HG03575 (cell line): ENCODE measurements around the gene CTNNA3.

Experiments used
- ATAC-seq: cut with Tn5 transposase; IDR thresholded peaks from one replicate; pipeline ENCODE4 v1.9.1; 2021; ENCODE audit not compliant: unreplicated experiment, insufficient number of reproducible peaks, low FRiP score; ENCODE audit errors: extremely low read depth

The CTNNA3 gene

DNA sequence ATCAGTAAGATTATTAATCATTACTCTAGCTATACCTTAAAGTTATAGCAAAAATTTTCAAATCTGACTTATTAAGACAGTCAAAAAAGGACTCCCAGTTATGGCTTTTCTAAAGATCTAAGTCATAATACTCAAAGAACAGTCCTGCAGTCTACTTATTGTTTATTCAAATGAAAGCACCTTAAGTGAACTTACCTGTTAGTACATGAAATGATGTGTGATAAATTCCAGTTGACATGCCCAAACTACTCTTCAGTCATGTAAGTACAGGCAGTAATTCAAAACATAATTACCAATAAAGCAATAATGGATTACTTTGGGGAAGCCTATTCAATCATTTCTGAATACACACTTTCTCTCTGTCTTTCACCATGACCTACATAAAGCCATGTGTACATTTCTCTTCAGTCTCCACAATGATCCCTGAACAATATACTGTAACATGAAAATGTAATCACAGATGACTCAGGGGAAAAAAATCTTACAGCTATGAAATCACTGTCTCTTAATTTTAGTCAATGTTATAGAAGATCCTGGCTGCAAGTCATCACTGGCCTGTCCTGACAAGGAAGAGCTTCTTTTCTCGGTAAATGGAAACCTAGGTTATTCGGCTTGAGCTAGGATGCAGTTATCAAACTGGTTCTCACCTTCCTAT lies 1190.9 kb downstream of the CTNNA3 start:
- no peak for ATAC-seq

DNA sequence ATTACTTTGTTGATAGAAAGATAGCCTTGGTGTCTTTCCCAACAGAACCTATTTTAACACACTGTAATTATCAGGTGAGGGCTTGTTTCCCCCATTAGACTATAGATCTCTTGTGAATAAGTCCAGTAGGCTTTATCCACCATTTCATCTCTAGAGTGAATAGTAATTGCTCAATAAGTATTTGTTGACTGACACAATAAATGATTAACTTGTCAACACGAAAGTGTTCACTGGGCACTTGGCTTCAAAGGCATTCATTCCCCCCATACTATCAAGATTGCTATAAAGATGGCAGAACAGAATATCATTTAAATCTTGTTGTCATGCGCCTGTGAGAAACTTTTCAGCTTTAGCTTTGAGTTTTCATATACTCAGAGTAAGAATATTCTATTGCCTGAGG lies 1194.6 kb downstream of the CTNNA3 start:
- no peak for ATAC-seq

DNA sequence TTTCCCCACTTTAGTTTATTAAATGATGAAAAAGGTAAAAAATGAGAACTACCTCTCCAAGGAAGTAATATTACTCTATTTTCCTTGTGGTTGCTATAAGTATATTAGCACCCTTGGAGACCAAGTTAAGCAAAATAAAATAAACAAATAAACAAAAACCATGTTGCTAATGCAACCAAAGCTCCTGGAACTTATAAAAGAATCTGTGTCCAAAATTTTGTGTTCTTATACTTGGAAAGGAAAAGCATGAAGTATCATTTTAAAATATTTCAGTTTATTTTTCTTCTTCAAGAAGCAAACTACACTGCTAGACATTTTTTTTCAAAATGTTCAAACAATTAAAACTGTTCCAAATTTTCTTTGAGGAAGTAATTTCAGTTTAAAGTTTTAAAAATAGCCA lies 1212.0 kb downstream of the CTNNA3 start:
- no peak for ATAC-seq

DNA sequence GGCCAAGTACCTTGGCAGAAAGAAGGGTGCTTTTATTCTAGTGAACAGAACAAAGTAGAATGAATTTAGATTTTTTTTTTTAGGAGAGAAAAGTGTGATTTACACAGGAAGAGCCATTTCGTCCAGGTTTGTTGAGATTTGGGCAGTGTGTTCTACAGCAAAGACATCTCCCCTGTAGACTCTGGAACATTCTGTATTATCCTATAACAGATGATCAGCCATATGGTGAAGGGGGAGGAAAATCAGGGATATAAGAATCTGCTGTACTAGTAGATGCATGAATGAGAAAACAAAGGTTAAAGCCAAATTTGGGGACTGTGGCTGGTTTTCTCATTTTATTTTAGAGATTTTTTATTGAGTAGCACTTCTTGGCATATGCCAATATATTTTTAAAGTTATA lies 1223.8 kb downstream of the CTNNA3 start:
- no peak for ATAC-seq

DNA sequence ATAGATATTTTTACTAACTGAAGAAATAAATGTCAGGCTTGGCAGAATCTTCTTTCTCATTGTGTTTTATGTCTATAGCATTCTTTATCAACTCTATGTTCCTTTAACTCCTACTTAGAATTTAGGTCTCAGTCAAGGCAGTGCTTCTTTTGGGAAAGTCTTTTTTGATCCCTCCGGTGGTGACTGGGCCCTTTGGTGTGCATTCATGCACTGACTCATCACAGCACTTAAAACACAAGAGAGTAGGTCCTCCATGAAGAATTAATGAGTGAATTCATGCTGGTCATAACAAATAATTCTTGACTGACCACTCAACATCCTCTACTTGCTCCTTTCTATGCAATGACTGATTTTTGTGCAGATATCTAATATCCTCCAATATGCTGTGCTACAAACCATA lies 1229.0 kb downstream of the CTNNA3 start:
- ATAC-seq = no peak

DNA sequence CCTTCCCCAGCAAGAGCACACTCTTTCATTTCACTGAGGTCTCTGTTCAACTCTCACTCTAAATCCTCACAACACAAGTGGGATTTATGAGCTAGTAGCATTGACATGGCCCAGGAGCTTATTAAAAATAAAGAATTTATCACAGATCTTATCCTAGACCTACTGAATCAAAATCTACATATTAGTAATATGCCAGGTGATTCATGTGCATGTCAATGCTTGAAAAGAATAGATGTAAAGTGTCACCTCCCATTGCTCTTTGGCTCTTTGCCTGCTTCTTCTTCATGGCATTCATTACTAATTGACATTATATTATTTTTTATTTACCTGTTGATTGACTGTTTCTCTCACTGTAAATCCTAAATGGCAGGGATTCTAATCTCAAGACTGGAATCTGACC lies 1229.4 kb downstream of the CTNNA3 start:
- ATAC-seq = no peak

DNA sequence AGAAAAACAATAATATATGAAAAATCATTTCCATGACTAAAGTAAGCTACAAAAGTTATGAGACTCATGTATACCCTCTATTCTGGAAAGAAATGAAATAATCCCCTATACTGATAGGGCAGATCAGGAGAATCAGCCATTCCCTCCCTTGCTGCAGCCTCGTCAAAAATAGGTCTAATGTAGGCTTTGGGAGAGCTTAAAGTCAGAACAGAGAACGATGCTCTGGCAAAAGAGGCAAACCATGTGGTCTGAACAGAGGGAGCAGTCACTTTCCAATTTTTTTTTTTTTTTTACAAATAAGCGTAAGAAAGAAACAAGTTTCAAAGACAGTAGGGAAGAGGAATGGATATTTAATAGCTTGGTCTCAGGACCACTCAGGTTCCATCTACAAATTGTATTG lies 1232.4 kb downstream of the CTNNA3 start:
- ATAC-seq = no peak

DNA sequence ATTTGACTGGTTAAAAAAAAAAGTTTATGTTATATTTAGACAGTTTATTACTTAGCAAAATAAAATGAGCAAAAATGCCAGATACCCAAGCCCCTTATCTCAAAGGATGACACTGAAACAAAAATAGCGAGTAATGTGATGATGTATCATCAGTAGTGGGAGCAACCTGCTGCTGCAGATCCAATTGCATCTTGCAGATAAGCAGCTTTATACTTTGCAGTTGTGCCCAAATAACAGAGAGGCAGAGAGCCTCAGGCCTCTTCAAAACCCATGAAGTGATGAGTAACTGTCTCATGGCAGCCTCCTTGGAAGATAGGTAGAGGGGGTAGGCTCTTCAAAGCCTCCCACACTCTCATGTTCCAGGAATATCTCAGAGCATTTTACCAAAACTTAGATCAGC lies 1238.4 kb downstream of the CTNNA3 start:
- ATAC-seq = no peak

DNA sequence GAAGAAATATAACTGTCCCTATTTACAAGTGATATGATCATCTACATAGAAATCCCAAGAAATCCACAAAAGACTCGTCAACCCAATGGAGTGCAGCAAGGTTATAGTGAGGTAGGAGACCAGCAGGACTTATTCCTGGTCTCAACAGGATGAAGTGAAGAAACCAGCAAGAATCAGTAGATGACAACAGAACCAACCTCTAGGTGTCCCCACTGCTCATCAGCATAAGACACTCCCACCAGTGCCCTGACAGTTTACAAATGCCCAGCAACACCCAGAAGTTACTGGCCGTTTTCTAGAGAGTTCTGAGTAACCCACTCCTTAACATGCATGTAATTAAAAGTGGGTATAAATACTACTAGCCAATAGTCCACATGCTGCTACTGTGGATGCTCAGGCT lies 1240.7 kb downstream of the CTNNA3 start:
- ATAC-seq = no peak

DNA sequence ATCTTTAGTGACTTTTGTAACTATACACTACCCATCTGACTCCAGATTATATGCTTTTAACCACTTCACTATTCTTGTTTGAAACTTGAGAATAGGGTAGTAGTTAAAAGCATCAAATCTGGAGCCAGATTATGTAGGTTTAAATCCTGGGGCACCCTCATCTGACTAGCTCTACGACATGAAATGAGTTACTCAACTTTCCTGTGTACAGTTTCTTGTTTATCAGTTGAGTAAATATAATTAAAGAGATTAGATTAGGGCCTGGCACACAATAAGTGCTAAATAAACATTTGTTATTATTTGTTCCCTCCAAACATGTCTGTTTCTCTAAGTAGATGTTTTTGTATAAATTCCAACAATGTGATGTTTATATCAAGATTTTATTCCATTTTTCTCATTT lies 1255.4 kb downstream of the CTNNA3 start:
- no peak for ATAC-seq

DNA sequence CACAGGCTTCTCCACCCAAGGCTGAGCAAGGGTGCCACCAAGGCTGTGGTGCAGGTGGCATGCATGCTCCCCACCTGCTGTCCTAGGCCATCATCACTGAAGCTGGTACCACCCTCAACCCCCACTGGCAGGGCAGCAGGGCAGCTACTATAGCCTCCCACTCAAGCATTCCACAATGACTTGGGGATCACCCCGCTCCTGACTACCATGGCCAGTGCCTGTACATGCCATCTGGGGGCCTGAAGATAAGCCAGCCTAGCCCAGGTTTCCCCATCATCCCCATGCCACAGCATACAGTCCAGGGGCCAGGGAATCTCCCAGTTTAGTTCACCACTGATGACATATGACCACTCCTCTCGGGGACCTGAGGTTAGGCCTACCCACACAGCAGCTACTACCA lies 1281.1 kb downstream of the CTNNA3 start:
- ATAC-seq = no peak

DNA sequence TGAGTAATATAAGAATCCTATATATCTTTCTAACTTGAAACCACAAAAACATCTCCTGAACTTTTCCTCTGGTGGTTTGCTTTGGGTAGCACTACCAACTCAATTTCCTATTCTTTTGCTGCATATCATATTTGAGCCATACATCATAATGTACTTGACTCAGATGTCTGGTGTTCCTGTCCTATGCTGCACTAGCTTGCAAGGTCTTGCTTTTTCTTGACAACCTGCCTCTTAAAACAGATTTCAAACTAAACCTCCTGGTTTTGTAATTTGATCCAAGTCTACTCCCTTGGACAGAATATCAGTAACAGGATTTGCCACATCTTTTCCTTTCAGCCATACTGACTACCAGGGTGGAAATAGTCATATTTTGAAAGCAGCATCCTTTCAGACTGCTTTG lies 1290.4 kb downstream of the CTNNA3 start:
- no peak for ATAC-seq

DNA sequence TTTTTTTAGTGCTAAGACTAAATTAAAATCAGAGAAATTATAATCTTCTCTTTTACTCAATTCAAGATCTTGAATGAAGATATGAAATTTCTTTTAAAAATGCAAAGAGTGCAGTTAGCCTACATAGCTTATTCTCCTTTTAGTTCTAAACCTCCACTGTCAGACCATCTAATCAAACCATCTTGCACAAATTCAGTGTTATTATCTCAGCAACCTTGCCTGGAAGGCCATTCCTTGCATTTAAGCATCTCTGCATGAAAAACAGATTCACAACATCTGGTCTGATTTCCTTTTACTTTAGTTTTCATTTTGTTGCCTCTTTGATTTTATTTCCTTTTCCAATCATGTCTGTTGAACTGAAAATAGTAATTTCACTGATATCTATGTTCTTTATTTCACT lies 1297.3 kb downstream of the CTNNA3 start:
- ATAC-seq = no peak

DNA sequence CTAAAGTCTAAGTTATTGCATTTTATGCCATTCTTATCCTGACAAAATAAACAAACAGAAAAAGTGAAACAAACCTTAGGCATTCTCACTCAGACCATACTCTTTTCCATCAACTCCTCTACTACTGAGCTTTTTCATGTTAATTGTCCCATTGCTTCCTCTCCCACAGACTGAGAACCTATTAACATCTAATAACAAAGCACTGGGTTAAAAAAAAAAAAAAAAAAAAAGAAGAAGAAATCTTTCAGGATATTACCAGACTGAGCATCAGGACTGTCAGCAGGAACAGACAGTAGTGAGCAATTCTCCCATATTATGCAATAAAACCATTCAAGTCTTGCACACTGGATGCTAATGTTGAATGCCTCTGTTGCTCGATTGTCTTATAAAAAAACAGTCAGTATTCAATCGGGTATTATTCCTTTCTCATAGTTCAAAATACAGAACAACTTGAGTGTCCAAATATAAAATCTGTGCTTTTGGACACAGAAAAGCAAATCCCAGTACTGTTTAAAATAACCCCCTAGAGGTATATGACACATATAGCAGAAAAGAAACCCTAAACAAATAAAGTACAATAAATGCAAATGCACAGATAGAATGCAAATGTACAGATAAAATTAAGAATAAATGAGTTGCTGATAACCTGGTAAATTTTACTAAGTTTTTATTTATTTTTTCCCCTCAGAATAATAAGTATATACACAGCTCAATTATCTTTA lies 1301.5 kb downstream of the CTNNA3 start:
- ATAC-seq = no peak

DNA sequence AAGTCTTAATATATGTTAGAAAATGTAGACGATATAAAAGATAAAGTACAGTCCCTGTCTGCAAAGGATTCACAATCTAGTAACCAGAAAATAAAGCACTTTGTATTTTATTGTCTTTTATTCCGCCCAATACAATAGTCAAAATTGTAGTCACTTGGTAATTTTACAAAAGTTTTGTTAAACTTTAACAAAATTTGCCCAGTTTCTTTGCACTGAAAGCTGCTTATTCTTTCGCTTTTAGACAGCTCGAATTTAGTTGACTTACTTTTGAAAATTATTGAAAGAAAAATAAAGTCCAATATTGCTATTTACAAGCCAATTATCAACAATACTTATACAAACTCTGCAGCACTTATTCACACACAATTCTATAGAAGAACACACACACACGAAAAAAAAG lies 1305.1 kb downstream of the CTNNA3 start:
- no peak for ATAC-seq

DNA sequence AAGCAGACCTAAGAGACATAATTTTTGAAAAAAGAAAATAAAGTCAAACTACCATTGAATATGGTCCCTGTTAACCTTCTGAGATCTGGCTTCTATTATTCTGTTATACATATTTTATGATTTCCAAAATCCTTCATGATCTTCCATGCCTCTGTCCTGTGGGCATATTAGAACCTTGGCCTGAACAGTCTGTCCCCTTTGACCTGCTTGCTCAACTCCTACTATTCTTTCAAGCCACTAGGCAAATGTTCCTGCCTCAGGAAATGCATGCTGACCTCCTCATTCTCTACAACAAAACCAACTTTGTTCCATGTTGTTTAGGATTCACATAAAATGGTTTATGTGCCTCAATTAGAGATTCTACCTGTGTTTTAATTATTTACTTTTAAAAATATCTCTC lies 1315.0 kb downstream of the CTNNA3 start:
- ATAC-seq = no peak

DNA sequence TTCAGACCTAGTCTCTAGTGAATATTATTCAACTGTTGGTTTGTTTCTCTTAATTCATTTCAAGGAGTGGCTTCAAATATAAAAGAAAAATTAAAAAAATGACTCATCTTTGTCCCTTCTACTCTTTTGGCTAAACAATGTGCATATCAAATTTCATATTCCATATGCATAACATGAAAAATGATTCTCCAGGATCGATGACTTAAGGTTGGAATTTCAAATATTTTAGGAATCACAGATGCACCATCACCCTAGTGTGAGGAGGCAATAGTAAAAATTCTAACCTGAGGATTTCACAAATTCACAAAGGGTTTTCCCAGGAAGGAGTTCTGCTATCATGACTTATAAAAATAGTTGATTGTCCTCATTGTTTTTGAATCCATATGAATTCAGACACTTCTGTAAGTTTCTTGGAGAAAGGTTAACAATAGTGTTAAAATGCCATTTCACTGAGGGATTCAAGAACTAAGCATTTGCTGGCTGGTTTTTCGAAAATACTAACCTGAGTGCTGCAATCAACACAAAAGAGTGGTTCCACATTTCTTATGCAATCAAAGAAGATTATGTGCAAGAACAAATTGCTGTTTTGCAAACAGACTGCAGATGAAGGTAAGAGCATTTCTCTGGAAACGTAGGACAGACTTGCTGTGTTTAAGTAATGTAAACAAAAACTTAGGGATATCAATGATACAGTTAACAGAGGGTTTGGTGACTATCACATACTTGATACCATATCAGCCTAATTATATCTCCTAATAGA lies 1317.7 kb downstream of the CTNNA3 start:
- no peak for ATAC-seq

DNA sequence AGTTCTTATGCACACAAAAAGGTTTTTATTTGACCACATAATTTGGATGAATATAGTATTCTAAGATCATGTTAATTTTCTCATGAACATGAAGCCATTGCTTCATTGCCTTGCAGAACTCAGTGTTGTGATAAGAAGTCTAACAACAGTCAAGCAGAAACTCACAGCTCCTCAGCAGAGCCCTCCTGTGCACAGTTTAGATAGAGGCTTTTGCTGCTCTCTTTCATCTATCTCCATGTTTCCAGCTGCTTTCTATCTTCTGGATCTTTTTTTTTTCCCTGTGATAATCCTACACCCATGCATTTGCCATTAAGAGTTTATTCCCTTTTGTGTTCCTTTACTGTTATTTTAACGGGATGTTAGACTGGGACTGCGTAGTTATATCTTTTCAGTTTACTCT lies 1327.8 kb downstream of the CTNNA3 start:
- no peak for ATAC-seq

DNA sequence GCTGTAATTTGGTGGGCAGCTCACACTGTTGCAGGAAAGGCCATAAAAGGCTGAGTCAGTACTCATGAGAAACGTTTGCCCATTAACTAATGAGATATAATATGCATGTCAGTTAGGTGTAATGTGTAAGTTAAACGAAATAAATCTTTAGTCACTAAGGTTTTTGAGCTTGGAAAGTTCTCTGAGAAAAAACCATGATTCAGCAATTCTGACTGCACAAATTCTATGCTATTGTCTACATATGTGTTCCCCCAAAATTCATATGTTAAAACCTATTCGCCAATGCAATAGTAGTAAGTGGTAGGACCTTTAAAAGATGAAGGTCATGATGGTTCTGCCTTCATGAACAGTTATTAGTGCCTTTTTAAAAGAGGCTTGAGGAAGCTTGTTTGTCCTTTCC lies 1329.8 kb downstream of the CTNNA3 start:
- ATAC-seq = no peak

DNA sequence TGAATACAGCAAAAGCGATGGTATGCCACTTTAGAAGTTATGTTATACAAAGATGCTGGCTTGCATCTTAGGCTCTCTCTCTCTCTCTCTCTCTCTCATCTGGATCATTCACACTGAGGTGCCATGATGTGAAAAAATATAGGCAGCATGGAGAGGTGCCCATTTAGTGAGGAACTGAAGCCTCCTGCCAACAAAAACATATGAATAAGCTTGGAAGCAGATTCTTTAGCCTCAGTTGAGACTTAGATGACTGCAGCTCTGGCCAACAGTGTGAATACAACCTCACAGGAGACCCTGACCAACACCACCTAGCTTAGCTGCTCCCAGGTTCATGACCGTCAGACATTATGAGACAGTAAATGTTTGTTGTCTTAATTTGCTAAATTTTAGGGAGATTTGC lies 1330.3 kb downstream of the CTNNA3 start:
- ATAC-seq = no peak
